Stomach smooth muscle (tissue), 2 donors: ENCODE results near the gene IFT88.

Experiments
- H3K27ac ChIP-seq: one replicate; pipeline ENCODE4 v1.7.0; 2013; ENCODE audit warnings: mild to moderate bottlenecking, low read length, inconsistent platforms
- H3K27me3 ChIP-seq, 2 donors: one replicate each; pipeline ENCODE4 v1.7.0; 2013; ENCODE audit warnings: low read length in 2 of 2; ENCODE audit not compliant: insufficient read depth in 2 of 2, control insufficient read depth in 1 of 2
- H3K36me3 ChIP-seq, 2 donors: one replicate each; pipeline ENCODE4 v1.7.0; 2013; ENCODE audit warnings: low read length in 2 of 2; ENCODE audit not compliant: control insufficient read depth in 2 of 2, insufficient read depth in 2 of 2
- H3K4me1 ChIP-seq: one replicate; pipeline ENCODE4 v1.7.0; 2013; ENCODE audit warnings: low read length; ENCODE audit not compliant: control insufficient read depth, insufficient read depth
- H3K4me3 ChIP-seq, 2 donors: one replicate each; pipeline ENCODE4 v1.7.0; 2013; ENCODE audit warnings: low read length in 2 of 2
- H3K9ac ChIP-seq, 2 donors: one replicate each; pipeline ENCODE4 v1.7.0; 2013; ENCODE audit warnings: low read length in 2 of 2, mild to moderate bottlenecking in 1 of 2
- H3K9me3 ChIP-seq, 2 donors: one replicate each; pipeline ENCODE4 v1.7.0; 2013; ENCODE audit warnings: low read length in 2 of 2; ENCODE audit not compliant: control insufficient read depth in 2 of 2
- donor health status: healthy.
- donor health status: Pancreatic carcinoma.

The IFT88 gene

DNA sequence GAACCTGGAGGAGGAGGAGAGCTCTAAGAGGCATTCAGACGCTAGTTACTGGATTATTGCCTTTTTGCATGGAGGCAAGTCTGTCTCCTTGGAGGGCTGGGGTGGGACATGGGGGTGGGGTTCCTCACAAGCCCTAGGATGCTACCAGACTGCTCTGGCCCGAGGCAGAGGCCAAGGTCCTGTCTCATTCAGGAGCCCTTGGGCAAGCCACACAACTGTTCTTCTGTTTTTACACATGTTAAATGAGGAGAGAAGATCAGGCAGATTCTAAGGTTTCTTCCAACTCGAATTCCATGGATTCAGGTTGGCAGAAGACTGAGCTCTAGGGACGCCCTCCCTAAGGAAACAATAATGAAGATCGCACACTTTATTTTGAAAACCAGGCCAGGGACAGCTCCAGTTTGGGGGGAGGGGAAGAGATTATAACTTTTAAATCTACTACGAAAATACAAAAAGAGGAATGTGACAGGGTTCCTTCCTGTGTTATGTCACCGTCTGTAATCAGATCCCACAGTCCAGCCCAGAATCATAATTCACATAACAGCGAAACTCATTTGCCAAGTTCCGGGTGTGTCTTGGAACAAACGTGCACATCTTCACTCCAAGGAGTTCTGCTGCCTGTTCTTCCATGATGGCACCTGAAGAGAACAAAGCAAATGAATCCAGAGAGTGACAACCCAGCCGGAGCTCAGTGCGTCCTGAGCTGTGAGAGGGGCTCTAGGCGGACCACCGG is 161.8 kb downstream of the IFT88 start:
- Histone ChIP-seq H3K9ac (no peak overlapping the region), H3K36me3 (peaks cover 4 to 5% of the 10 kb centered on the region in 2 donors), H3K27me3 (no peaks in the 10 kb centered on the region), H3K27ac (no peak overlapping the region), H3K4me3 (no peak overlapping the region), H3K9me3 (no peaks in the 10 kb centered on the region), H3K4me1 (no peaks in the 10 kb centered on the region)

DNA sequence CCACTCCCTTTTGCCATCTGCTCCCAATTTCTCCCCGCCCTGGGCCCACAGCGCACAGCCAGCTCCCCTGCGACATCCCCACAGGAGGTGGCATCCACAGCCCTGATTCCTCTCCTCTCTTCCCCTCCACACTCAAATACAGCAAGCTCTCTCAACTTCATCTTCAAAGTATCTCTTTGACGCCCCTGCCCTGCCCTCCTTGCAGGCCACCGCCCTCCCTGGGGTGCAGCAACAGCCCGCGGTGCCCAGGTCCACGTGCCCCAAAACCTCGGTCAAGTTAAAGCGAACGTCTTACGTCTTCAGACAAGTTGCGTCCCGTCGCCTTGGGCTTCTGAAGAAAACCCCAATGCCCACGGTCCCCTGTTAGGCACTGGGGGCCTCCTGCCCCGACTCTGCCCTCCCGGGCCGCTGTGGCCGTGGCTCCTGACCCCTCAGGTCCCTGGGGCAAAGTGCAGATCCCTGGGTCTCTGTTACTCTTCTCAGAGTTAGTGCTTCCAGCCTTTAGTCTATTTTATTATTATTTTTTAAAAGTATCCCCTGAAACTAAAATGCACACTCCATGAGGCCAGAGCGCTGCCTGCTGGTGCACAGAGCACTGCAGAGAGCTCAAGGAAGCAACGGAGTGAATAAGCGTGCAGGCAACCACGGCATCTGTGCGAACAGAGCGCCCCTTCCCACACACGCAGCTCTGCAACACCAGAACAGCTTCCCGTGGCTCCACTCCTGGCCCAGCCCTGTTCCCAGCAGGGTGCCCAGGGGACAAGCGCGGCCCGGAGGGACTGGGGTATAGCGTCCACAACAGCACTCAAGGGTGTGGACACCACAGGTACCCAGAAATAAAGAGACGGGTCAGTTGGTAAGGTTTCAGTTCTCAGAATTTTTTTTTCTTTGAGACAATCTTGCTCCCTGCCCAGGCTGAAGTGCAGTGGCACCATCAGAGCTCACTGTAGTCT is 163.0 kb downstream of the IFT88 start:
- H3K9ac ChIP-seq: no peak overlapping the region
- H3K36me3 ChIP-seq: peaks cover 4 to 5% of the 10 kb centered on the region in 2 donors
- no peaks in the 10 kb centered on the region for H3K9me3 ChIP-seq
- no peaks in the 10 kb centered on the region for H3K27me3 ChIP-seq
- H3K27ac ChIP-seq: no peak overlapping the region
- H3K4me1 ChIP-seq: no peaks in the 10 kb centered on the region
- no peak overlapping the region for H3K4me3 ChIP-seq

DNA sequence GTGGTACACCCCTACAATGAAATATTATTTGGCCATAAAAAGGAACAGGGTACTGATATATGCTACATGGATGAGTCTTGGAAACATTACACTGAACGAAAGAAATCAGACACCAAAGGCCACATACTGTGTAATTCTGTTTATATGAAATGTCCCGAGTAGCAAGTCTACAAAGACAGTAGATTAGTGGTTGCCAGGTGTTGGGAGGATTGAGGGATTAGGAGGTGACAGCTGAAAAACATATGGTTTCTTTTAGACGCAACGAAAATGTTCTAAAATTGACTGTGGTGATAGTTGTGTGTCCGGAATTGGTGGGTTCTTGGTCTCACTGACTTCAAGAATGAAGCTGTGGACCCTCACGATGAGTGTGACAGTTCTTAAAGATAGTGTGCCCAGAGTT is 171.7 kb downstream of the IFT88 start:
- H3K4me1 ChIP-seq: no peaks in the 10 kb centered on the region
- H3K9ac ChIP-seq: no peak overlapping the region
- no peaks in the 10 kb centered on the region for H3K9me3 ChIP-seq
- H3K27ac ChIP-seq: no peak overlapping the region
- H3K27me3 ChIP-seq: no peaks in the 10 kb centered on the region
- H3K36me3 ChIP-seq: no peaks in the 10 kb centered on the region
- H3K4me3 ChIP-seq: no peak overlapping the region

DNA sequence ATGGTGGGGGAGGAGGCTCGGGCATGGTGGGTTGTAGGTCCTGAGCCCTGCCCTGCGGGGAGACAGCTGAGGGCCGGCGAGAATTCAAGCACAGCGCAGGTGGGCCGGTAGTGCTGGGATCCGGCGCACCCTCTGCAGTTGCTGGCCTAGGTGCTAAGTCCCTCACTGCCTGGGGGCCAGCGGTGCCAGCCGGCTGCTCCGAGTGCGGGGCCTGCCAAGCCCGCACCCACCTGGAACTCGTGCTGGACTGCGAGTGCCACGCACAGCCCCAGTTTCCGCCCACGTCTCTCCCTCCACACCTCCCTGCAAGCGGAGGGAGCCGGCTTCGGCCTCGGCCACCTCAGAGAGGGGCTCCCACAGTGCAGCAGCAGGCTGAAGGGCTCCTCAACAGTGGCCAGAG is 173.1 kb downstream of the IFT88 start:
- Histone ChIP-seq H3K4me3 (no peak overlapping the region), H3K9me3 (no peaks in the 10 kb centered on the region), H3K4me1 (no peaks in the 10 kb centered on the region), H3K36me3 (no peaks in the 10 kb centered on the region), H3K9ac (no peak overlapping the region), H3K27me3 (no peaks in the 10 kb centered on the region), H3K27ac (no peak overlapping the region)
